NCI-H748 (cell line): Measurements from ENCODE around the gene DRAXIN.

ENCODE experiments used
- DNase-seq: peaks from one replicate; lab custom pipeline; 2025; ENCODE audit not compliant: unreplicated experiment; lab: John Stamatoyannopoulos, UW

DRAXIN gene

GRCh38 chr1:11691302-11691914, at the start of gene DRAXIN:
TSS of gene DRAXIN (plus strand) at chr1:11691710. CDS start at chr1:11706259, 14,549 bp downstream.
- DNase-seq: peak; percentile 78

- DNase-seq: no peak
Measured at GRCh38 chr1:11641776-11642305, 49.7 kb upstream of the DRAXIN start.

GRCh38 chr1:11642418-11643017, 49.0 kb upstream of the DRAXIN start:
- peak; percentile 52 for DNase-seq

GRCh38 chr1:11643782-11644181, 47.7 kb upstream of the DRAXIN start:
- no peak for DNase-seq

- no peak for DNase-seq
Measured at GRCh38 chr1:11645270-11645669, 46.2 kb upstream of the DRAXIN start.

- DNase-seq: peak; percentile 67
Measured at GRCh38 chr1:11645670-11646265, 45.7 kb upstream of the DRAXIN start.

GRCh38 chr1:11646317-11646716, 45.2 kb upstream of the DRAXIN start:
- DNase-seq: no peak

- DNase-seq: no peak
Measured at GRCh38 chr1:11647333-11647732, 44.2 kb upstream of the DRAXIN start.

GRCh38 chr1:11648039-11648438, 43.5 kb upstream of the DRAXIN start:
- no peak for DNase-seq

- DNase-seq: peak; percentile 36
Measured at GRCh38 chr1:11648732-11649158, 42.8 kb upstream of the DRAXIN start.

GRCh38 chr1:11649237-11649623, 42.3 kb upstream of the DRAXIN start:
- no peak for DNase-seq

- DNase-seq: no peak
Measured at GRCh38 chr1:11649624-11650330, 41.7 kb upstream of the DRAXIN start.

GRCh38 chr1:11650331-11650991, 41.0 kb upstream of the DRAXIN start:
- DNase-seq: peak; percentile 82

GRCh38 chr1:11651017-11651416, 40.5 kb upstream of the DRAXIN start:
- DNase-seq: no peak

GRCh38 chr1:11652203-11652780, 39.2 kb upstream of the DRAXIN start:
- DNase-seq: no peak

- no peak for DNase-seq
Measured at GRCh38 chr1:11653101-11653860, 38.2 kb upstream of the DRAXIN start.

- DNase-seq: no peak
Measured at GRCh38 chr1:11653861-11654136, 37.7 kb upstream of the DRAXIN start.

GRCh38 chr1:11654137-11654938, 37.2 kb upstream of the DRAXIN start, which contains the start of the genes FBXO2 and FBXO44:
TSS of gene FBXO2 (minus strand) at chr1:11654429. CDS start at chr1:11654340, 89 bp downstream.
TSS of gene FBXO44 (plus strand) at chr1:11654877. CDS start at chr1:11655836, 959 bp downstream.
- peak; percentile 43 for DNase-seq
